ENCODE results near the gene CTU2. TPM values are rescaled to one million over a fixed set of nuclear protein-coding genes. Genes with fewer than 3 reads are reported as not detected.
"Not testable (repeated sequence)": the region's sequence is repeated elsewhere in the genome, so short reads cannot be mapped to it uniquely, and the experiment has no call there.

Gene CTU2
- total and polyA plus RNA-seq, 2 donors from 2014 or later, result 11.1 to 18.8 TPM

GRCh38 chr16:88667461-88667860 lies 38.8 kb upstream of the CTU2 start:
- Histone ChIP-seq H3K36me3 (ENCODE audit: control insufficient read depth in 2 of 3, insufficient read depth in 3 of 3, low read length in 3 of 3) (no peaks in the 10 kb centered on the region), H3K9me3 (ENCODE audit: control insufficient read depth in 2 of 3, insufficient read depth in 1 of 3, low read length in 3 of 3) (no peaks in the 10 kb centered on the region), H3K9ac (ENCODE audit: low read length in 3 of 3) (no peak overlapping the region), H3K27me3 (ENCODE audit: control insufficient read depth, insufficient read depth, low read length) (no peaks in the 10 kb centered on the region), H3K4me1 (ENCODE audit: control insufficient read depth in 2 of 3, insufficient read depth in 2 of 3, low read depth in 1 of 3, low read length in 3 of 3) (no peaks in the 10 kb centered on the region), H3K27ac (ENCODE audit: low read depth in 2 of 2, low read length in 2 of 2) (no peak overlapping the region), H3K4me3 (ENCODE audit: low read length in 3 of 3) (no peak overlapping the region)
- no peak for TF ChIP-seq CTCF (IDR thresholded peaks at IDR 0.05; ENCODE audit: borderline replicate concordance, extremely low read depth, insufficient read depth)
- intact Hi-C loops (cut with DNase I), result no loop called here
- DNase-seq (no peak), FAIRE-seq (no peak)

- H3K4me1 ChIP-seq (ENCODE audit: control insufficient read depth in 2 of 3, insufficient read depth in 2 of 3, low read depth in 1 of 3, low read length in 3 of 3); H3K9ac ChIP-seq (ENCODE audit: low read length in 3 of 3); H3K9me3 ChIP-seq (ENCODE audit: control insufficient read depth in 2 of 3, insufficient read depth in 1 of 3, low read length in 3 of 3); H3K4me3 ChIP-seq (ENCODE audit: low read length in 3 of 3); H3K27ac ChIP-seq (ENCODE audit: low read depth in 2 of 2, low read length in 2 of 2); intact Hi-C loops (cut with DNase I); H3K27me3 ChIP-seq (ENCODE audit: control insufficient read depth, insufficient read depth, low read length); FAIRE-seq; DNase-seq; H3K36me3 ChIP-seq (ENCODE audit: control insufficient read depth in 2 of 3, insufficient read depth in 3 of 3, low read length in 3 of 3): not testable (repeated sequence)
Observed at GRCh38 chr16:88669493-88669892, 36.8 kb upstream of the CTU2 start.

- no peak for DNase-seq
- Histone ChIP-seq H3K9ac (ENCODE audit: low read length in 3 of 3) (no peak overlapping the region), H3K4me3 (ENCODE audit: low read length in 3 of 3) (no peak overlapping the region), H3K4me1 (ENCODE audit: control insufficient read depth in 2 of 3, insufficient read depth in 2 of 3, low read depth in 1 of 3, low read length in 3 of 3) (no peaks in the 10 kb centered on the region), H3K27ac (ENCODE audit: low read depth in 2 of 2, low read length in 2 of 2) (no peak overlapping the region), H3K36me3 (ENCODE audit: control insufficient read depth in 2 of 3, insufficient read depth in 3 of 3, low read length in 3 of 3) (no peaks in the 10 kb centered on the region), H3K27me3 (ENCODE audit: control insufficient read depth, insufficient read depth, low read length) (no peaks in the 10 kb centered on the region), H3K9me3 (ENCODE audit: control insufficient read depth in 2 of 3, insufficient read depth in 1 of 3, low read length in 3 of 3) (no peaks in the 10 kb centered on the region)
- intact Hi-C loops (cut with DNase I), result no loop called here
- TF ChIP-seq CTCF (IDR thresholded peaks at IDR 0.05; ENCODE audit: borderline replicate concordance, extremely low read depth, insufficient read depth), result no peak
- no peak for FAIRE-seq
Observed at GRCh38 chr16:88669980-88670379, 36.3 kb upstream of the CTU2 start.

GRCh38 chr16:88671806-88672205 lies 34.5 kb upstream of the CTU2 start:
- Histone ChIP-seq H3K27ac (ENCODE audit: low read depth in 2 of 2, low read length in 2 of 2) (no peak overlapping the region), H3K9ac (ENCODE audit: low read length in 3 of 3) (no peak overlapping the region), H3K9me3 (ENCODE audit: control insufficient read depth in 2 of 3, insufficient read depth in 1 of 3, low read length in 3 of 3) (no peaks in the 10 kb centered on the region), H3K4me1 (ENCODE audit: control insufficient read depth in 2 of 3, insufficient read depth in 2 of 3, low read depth in 1 of 3, low read length in 3 of 3) (no peaks in the 10 kb centered on the region), H3K27me3 (ENCODE audit: control insufficient read depth, insufficient read depth, low read length) (no peaks in the 10 kb centered on the region), H3K36me3 (ENCODE audit: control insufficient read depth in 2 of 3, insufficient read depth in 3 of 3, low read length in 3 of 3) (no peaks in the 10 kb centered on the region), H3K4me3 (ENCODE audit: low read length in 3 of 3) (no peak overlapping the region)
- intact Hi-C loops (cut with DNase I), result no loop called here
- FAIRE-seq (no peak), DNase-seq (no peak)
- no peak for TF ChIP-seq CTCF (IDR thresholded peaks at IDR 0.05; ENCODE audit: borderline replicate concordance, extremely low read depth, insufficient read depth)

Data from kidney (tissue), 14 donors.